Effector CD4-positive, alpha-beta T cell (primary cell): ENCODE data around the gene TENT4A.

Source experiments
- DNase-seq: peaks from one replicate; pipeline ENCODE4 v3.0.0-alpha.2; 2020

TENT4A gene

DNA sequence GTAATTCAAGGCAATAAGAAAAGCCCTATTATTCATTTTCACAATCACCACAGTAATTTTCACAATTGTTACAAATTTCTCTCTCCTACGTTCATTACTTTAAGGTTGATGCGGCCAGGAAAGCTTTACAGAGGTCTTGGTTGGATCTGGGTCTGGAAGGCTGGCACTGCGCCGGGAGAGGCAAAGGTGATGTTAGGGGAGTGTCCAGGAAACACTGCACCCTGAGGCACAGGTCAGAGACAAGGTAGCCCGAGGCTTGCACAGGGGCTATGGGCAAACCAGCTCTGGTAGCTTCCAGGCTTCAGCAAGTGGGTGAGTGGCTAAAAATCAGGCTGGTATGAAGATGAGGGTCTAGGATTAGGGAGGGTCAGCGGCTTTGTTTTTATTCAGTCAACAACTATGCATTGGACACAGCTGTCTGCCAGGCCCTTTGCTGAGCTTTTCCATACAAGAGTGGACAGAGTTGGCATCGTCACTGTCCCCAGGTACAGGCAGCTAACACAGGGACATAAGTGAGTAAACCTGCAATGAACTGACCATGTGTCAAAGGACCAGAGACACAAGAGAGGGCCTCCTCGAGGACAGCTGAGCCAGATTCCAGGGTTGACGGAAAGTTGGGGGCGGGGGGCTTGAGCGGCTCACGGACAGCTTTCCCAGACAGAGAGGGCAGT is 12.4 kb upstream of the TENT4A start:
- DNase-seq, result no peak

- no peak for DNase-seq
Observed at GRCh38 chr5:6701491-6701890, 11.7 kb upstream of the TENT4A start.

GRCh38 chr5:6702633-6703032 is 10.6 kb upstream of the TENT4A start:
- DNase-seq, result no peak

DNA sequence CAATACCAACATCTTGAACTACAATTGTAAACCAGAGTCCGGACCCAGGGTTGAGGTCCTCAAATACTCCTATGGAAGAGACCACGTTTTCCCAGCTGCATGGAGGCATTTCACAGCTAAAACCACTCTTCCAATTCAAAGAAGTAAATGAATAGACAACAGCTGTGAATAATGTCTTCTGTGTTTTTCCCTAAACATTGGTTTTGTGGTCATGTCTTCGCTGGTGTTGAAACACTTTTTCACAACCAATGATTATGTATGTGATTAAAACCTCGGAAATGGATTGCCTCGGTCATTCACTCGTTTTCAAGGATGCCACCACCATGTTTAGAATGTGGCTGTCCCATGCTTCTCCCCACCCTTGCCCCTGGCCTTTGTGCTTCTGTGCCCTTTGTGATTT is 9.4 kb upstream of the TENT4A start:
- no peak for DNase-seq

DNA sequence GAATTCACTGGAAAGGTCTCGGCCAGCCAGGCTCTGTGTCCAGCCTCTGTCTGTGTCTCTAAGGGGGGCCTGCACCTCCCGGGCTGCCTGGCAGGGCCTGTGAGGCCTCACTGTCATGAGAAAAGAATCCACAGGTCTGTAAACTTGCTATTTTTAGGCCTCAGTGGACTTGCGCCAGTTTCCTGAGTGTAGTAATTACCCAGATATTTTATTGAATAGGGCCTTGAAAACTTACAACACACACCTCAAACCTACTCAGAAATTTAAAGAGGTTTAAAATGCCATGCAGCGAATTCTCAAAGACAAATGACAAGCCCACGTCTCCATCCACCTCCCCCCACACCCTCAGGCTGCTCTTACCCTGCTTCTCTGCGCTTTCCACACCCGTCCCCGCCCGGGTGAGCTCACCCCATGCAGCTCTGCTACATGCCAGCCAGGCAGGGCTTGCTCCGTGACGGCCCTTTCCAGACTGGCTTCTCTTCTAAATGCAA is 8.8 kb upstream of the TENT4A start:
- no peak for DNase-seq

GRCh38 chr5:6705088-6705487 is 8.1 kb upstream of the TENT4A start:
- DNase-seq, result no peak

DNA sequence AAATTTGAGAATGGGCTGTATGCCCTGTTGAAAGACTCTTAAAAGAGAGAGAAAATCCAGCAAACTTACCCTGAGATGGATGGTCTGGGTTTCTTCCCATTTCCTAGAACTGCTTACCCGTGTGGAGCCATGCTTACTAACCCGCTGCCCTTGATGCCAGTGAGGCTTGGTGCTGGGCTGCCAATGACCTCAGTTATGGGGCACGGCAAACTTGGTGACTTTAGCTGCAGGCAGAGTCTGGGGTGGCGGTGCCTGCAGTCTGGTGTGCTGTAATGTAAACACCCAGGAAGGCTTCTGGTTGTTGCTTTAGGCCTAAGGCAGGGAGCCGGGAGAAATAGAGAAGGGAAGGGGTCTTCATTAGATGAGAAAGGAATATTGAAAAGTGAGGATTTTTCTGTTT is 7.3 kb upstream of the TENT4A start:
- no peak for DNase-seq

DNA sequence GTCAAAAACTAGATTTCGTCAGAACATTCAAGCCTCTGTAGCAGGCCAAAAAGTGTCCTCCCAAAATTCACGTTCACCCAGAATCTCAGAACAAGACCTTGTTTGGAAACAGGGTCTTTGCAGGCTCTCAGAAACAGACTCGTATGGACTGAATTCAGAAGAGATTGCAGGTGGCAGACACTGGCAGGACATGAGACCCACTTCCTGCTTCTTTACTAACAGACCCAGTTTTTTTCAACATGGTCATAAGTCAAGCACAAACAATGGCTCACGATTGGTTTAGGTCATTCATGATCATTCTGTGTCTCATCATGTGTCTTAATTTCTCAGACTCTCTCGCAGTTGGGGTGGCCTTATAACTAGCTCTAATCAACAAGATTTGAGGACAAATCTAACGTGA is 5.4 kb upstream of the TENT4A start:
- no peak for DNase-seq

GRCh38 chr5:6708814-6709213 is 4.4 kb upstream of the TENT4A start:
- no peak for DNase-seq

GRCh38 chr5:6710070-6710469 is 3.2 kb upstream of the TENT4A start:
- no peak for DNase-seq

DNA sequence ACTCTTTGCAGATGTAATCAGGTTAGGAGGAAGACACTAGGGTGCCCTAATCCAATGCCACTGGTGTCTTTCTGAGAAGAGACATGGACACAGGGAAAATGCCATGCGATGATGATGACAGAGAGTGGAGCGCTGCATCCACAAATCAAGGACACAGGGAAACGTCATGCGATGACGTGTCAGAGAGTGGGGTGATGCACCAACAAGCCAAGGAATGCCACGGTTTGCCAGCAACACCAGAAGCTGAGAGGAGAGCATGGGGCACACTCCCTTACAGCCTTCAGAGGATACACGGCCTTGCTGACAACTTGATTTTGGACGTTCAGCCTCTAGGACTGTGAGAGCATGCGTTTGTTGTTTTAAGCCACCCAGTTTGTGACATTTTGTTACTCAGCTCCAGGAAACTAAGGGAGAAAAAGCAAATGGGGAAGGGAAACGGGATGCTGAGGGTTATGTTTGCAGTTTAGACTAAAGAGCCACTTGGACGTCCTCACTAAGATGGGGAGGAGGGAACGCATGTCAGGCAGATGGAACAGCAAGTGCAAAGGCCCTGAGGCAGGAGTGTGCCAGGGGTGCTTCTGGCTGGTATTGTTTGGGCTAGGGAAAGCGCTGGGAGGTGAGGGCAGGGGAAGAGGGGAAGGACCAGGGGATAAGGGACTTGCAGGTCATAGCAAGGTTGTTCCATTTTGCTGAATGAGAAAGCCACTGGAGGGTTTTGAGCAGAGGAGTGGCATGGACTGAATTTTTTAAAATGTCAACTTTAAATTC is 2.5 kb upstream of the TENT4A start:
- no peak for DNase-seq

GRCh38 chr5:6711409-6712141 is 1.7 kb upstream of the TENT4A start:
- no peak for DNase-seq

GRCh38 chr5:6712142-6712576 is 1.1 kb upstream of the TENT4A start:
- DNase-seq, result peak; percentile 41

DNA sequence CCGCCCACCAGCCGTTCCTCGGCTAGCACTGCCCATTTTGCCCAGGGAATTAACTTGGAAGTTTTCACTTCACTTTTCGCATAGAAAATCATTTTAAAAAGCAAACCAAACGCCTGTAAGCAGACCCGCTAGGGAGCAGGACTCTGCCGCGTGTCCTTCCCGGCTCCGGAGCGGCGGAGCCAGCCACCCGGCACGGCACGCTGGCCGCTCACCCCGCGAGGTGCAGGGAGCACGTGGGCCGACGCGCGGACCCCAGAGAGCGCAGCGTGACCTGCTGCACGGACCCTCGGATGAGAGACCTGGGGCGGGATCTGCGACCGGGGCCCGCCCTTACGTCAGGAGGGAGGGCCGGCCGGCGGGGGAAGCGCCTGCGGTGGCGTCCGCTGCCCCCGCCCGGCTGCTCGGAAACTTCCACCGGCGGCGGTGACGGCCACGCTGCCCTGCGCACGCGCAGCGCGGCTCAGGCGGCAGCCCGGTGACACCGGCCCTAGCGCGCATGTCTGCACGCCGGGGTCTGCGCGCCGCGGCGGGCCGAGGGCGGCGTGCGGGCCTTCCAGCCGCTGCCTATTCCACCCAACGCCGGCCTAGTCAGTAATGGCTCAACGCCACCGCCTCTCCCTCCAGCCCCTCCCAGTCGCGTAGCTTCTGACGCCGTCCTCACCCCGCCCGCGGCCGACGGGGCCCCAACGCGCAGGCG is 507 bp upstream of the TENT4A start:
- DNase-seq, result peak; percentile 94

- DNase-seq, result peak; percentile 14
Observed at GRCh38 chr5:6714226-6715041, 1.2 kb downstream of the TENT4A start.

GRCh38 chr5:6715271-6715670 is 2.0 kb downstream of the TENT4A start:
- no peak for DNase-seq

GRCh38 chr5:6715758-6716628 is 2.8 kb downstream of the TENT4A start:
- peak; percentile 14 for DNase-seq

DNA sequence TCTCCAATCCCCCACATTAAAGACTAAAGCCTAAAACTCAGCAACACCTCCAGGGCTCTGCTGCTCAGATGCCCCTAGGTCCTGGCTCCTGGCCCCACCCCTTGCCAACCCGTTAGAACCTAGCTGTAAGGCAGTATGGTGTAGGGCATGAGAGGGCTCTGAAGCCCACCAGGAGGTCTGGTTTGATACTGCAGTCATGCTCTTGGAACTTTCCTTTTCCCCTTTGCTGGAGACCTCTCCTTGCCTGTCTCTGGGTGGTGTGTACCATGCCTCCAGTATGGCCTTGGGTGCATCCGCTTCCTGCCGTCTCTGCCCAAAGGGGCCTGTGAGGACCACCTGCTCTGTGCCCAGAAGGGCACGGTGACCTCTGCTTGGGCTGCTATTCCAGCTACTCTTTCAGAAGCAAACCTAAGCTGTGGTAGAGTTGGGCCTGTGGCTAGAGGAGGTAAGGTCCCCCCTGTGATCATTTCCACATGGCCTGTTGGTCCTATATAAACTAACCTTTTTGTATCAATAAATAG is 3.5 kb downstream of the TENT4A start:
- no peak for DNase-seq

DNA sequence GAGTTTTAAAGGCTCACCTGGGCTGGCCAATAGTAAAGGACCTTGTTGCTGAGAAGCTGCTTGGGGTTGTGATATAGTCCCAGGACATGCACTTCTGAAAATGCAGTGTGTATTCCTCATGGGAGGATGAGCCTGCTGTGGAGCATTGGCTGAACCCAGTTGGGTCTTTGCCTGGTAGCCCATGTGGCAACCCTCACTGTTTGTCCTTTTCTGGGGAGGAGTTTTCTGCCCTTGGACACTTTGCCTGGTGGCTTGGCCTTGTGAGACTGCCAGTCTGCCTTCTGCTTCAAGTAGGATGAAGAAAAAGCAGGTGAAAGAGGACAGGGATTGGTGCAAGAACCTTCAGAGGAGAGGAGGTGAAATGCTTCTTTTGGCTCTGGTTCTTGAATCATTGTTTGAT is 4.0 kb downstream of the TENT4A start:
- DNase-seq, result no peak

GRCh38 chr5:6717687-6718086 is 4.5 kb downstream of the TENT4A start:
- no peak for DNase-seq

GRCh38 chr5:6718161-6718681 is 5.0 kb downstream of the TENT4A start:
- no peak for DNase-seq
